HEK293T (cell line): ENCODE data around the gene SLC44A3.

Experiments used
- ARNT ChIP-seq: fragments of 450-650 bp; IDR thresholded peaks from 2 replicates; pipeline ENCODE4 v1.6.1; 2017; ENCODE audit warnings: mild to moderate bottlenecking
- BHLHE40 ChIP-seq: fragments of 450-650 bp; IDR thresholded peaks from 2 replicates; pipeline ENCODE4 v1.6.1; 2016; ENCODE audit warnings: mild to moderate bottlenecking, moderate library complexity, borderline replicate concordance
- CTBP1 ChIP-seq: fragments of 450-650 bp; IDR thresholded peaks from 2 replicates; pipeline ENCODE4 v1.6.1; 2016; ENCODE audit warnings: borderline replicate concordance
- ELF4 ChIP-seq: fragments of 450-650 bp; IDR thresholded peaks from 2 replicates; pipeline ENCODE4 v1.6.1; 2017; ENCODE audit warnings: antibody characterized with exemption
- FOXM1 ChIP-seq: fragments of 450-650 bp; IDR thresholded peaks from 2 replicates; pipeline ENCODE4 v1.6.1; 2017; ENCODE audit warnings: mild to moderate bottlenecking, borderline replicate concordance
- HDGF ChIP-seq: fragments of 450-650 bp; IDR thresholded peaks from 2 replicates; pipeline ENCODE4 v1.6.1; 2017; ENCODE audit warnings: antibody characterized with exemption, borderline replicate concordance
- L3MBTL2 ChIP-seq: fragments of 450-650 bp; conservative IDR thresholded peaks from 2 replicates; pipeline ENCODE4 v1.6.1; 2016; ENCODE audit warnings: mild to moderate bottlenecking
- LEF1 ChIP-seq: fragments of 450-650 bp; IDR thresholded peaks from 2 replicates; pipeline ENCODE4 v1.6.1; 2017; ENCODE audit warnings: mild to moderate bottlenecking, borderline replicate concordance
- NFRKB ChIP-seq: fragments of 450-650 bp; IDR thresholded peaks from 2 replicates; pipeline ENCODE4 v1.6.1; 2016; ENCODE audit warnings: mild to moderate bottlenecking, moderate library complexity
- SUZ12 ChIP-seq: fragments of 450-650 bp; IDR thresholded peaks from 2 replicates; pipeline ENCODE4 v1.6.1; 2016; ENCODE audit warnings: mild to moderate bottlenecking
- ZNF384 ChIP-seq: fragments of 450-650 bp; IDR thresholded peaks from 2 replicates; pipeline ENCODE4 v1.6.1; 2016

DNA sequence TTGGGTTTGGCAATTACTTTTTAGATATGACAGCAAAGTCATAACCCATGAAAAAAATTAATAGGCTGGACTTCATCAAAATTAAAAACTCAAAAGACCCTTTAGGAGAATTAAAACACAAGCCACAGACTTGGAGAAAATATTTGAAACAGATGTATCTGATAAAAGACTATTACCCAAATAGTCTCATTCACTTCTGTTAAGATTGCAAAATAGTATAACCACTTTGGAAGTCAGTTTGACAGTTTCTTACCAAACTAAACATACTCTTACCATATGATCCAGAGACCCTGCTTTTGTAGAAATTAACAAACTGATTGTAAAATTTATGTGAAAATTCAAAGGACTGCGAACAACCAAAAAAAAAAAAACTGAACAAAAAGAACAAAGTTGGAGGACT, 32.5 kb upstream of the SLC44A3 start:
- no peak for TF ChIP-seq LEF1
- TF ChIP-seq HDGF = no peak
- TF ChIP-seq NFRKB = no peak
- TF ChIP-seq FOXM1 = no peak
- TF ChIP-seq ELF4 = no peak
- TF ChIP-seq CTBP1 = no peak
- no peak for TF ChIP-seq BHLHE40
- no peak for TF ChIP-seq ARNT
- TF ChIP-seq ZNF384 = no peak
- TF ChIP-seq L3MBTL2 = no peak
- TF ChIP-seq SUZ12 = no peak
